Measurements from ENCODE around the gene CACNG1.

DNA sequence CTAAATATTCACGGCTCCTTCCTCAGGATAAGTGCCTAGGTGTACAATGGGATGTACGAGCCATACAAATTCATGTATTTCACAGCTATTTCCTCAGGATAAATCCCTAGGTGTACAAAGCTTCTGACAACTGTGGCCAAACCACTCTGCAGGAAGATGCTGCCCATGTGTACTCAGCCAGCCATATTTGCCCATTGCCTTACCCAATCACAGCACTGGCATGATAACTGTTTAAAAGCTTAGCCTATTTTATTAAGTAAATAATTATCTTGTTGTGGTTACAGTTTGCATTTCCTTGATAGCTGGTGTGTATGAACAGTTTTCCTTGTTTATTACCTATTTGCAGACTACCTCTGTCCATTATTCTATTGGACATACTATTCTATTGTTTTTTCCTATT lies 35.1 kb downstream of the CACNG1 start:
- TF ChIP-seq, protein P1, sequence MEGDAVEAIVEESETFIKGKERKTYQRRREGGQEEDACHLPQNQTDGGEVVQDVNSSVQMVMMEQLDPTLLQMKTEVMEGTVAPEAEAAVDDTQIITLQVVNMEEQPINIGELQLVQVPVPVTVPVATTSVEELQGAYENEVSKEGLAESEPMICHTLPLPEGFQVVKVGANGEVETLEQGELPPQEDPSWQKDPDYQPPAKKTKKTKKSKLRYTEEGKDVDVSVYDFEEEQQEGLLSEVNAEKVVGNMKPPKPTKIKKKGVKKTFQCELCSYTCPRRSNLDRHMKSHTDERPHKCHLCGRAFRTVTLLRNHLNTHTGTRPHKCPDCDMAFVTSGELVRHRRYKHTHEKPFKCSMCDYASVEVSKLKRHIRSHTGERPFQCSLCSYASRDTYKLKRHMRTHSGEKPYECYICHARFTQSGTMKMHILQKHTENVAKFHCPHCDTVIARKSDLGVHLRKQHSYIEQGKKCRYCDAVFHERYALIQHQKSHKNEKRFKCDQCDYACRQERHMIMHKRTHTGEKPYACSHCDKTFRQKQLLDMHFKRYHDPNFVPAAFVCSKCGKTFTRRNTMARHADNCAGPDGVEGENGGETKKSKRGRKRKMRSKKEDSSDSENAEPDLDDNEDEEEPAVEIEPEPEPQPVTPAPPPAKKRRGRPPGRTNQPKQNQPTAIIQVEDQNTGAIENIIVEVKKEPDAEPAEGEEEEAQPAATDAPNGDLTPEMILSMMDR (IDR thresholded peaks at IDR 0.05): no peak
- TF ChIP-seq POLR2A (IDR thresholded peaks at IDR 0.05): no peak
